ENCODE results near the gene RPS2.
"Not testable (repeated sequence)": the region's sequence is repeated elsewhere in the genome, so short reads cannot be mapped to it uniquely, and the experiment has no call there.

The RPS2 gene

GRCh38 chr16:1920727-1921171, 43.9 kb downstream of the RPS2 start:
- DNase-seq (ENCODE audit: low read depth in 1 of 2, low spot score in 1 of 2) = no peak

DNA sequence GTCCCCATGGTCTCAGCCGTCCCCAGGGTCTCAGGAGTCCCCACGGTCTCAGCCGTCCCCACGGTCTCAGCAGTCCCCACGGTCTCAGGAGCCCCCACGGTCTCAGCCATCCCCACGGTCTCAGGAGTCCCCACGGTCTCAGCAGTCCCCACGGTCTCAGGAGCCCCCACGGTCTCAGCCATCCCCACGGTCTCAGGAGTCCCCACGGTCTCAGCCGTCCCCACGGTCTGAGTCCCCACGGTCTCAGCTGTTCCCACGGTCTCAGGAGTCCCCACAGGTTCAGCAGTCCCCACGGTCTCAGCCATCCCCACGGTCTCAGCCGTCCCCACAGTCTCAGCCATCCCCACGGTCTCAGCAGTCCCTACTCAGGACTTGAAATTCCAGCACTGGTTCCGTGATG, 44.5 kb downstream of the RPS2 start:
- not testable (repeated sequence) for DNase-seq (ENCODE audit: low read depth in 1 of 2, low spot score in 1 of 2)

DNA sequence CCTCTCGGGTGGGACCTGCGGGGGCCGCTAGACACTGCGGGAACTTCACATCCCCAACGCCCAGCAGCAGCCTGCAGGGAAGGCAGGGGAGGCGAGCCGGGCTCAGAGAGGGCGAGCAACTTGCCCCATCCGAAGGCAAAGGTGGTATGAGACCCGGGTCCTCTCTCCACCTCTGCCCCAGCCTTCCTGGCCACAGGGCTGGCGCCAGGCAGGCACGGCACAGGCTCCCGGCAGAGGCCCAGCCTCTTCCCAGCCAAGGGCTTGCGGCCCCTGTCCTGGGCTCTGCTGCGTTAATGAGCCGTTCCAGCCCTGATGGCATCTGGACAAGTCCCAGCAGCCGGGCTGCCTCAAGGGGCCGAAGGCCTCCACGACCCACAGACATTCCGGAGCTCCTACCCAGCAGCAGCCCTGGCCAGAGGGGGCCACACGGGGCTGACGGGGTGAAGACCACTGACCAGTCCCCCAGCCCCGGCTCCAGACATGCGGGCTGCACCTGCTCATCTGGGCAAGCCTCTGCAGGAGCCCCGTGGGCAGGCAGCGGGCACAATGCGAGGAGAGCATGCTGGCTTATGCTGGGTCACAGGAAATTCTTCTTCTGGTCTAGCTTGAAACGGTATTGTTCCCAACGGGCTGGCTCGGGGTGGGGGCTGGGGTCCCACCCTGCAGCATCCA, 45.2 kb downstream of the RPS2 start:
- DNase-seq (ENCODE audit: low read depth in 1 of 2, low spot score in 1 of 2) = no peak

GRCh38 chr16:1918351-1919326, 46.0 kb downstream of the RPS2 start, which contains the start of gene HS3ST6:
Gene HS3ST6 (minus strand): TSS chr16:1918415. CDS start chr16:1918323, 92 bp downstream.
- no peak for DNase-seq (ENCODE audit: low read depth in 1 of 2, low spot score in 1 of 2)

DNA sequence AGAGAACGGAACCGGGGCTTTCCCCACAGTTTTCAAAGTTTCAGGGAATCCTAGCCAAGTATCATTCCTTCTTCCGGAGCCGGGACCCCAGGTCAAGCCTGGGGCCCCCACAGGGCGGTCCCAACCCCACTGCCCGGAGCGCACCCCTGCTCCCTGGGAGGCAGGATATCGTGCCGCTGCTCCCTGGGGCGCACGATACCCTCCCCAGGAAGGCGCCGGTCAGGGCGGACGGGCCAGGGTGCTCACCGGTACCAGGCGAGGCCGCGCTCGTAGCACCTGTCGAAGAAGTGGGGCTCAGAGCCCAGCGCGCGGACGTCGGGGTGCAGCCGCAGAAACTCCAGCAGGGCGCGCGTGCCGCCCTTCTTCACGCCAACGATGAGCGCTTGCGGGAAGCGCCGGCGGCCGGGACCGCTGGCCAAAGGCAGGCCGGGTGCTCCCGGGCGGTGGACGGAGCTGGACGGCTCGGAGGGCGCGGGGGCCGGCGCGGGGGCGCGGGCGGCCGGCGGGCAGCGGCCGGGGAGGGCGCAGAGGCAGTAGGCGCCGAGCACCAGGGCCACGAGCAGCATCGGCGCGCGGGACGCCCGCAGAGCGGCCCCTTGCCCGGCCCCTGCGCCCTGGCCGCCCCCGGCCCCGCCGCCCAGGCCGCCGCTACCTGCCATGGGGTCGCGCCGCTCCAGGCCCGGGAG, 46.8 kb downstream of the RPS2 start:
- DNase-seq (ENCODE audit: low read depth in 1 of 2, low spot score in 1 of 2) = no peak

DNA sequence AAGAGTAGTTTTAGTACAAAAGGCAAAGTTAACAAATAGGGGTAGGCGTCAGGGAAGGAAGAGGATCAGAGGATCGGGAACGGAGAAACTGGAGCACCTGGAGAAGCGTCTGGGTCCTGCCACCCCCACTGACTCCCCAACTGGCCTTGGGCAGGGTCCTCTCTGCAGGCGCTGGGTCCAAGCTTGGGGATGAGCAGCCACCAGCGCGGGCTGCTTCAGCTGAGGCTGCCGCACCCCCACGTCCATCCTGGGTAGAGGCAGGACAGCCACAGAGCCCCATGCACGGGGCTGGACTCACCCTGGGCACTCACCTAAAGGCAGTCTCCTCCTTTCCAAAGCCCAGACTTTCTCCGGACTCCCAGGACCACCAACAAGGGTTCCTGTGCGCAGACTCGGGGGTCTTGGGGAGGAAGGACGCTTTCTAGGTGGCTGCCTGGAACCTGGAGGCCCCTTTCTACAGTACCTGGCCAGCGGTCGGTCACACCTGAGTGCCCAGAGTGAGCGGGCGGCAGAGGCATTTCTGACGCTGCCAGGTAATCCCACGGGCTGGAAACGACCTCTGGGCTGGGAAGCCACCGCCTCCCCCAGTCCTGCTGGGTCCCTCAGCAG, 47.5 kb downstream of the RPS2 start:
- no peak for DNase-seq (ENCODE audit: low read depth in 1 of 2, low spot score in 1 of 2)

DNA sequence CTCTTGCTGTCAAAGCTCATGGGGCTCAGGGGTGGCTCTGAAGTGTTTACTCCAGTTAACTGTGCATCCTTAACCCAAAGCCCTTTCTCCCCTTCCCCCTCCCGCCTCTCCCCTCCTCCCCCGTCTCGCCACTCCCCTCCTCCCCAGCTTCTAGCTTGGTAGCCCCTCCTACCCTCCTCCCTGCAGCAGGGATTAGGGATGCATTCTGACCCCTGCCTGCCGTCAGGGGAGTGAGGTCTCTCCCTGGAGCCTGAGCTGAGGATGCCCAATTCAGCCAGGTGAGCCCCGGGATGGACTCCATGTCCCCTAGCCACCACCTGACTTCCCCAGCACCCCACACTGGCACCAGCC, 48.0 kb downstream of the RPS2 start:
- DNase-seq (ENCODE audit: low read depth in 1 of 2, low spot score in 1 of 2) = no peak

GRCh38 chr16:1915732-1916639, 48.6 kb downstream of the RPS2 start:
- no peak for DNase-seq (ENCODE audit: low read depth in 1 of 2, low spot score in 1 of 2)

GRCh38 chr16:1914988-1915387, 49.6 kb downstream of the RPS2 start:
- no peak for DNase-seq (ENCODE audit: low read depth in 1 of 2, low spot score in 1 of 2)

DNA sequence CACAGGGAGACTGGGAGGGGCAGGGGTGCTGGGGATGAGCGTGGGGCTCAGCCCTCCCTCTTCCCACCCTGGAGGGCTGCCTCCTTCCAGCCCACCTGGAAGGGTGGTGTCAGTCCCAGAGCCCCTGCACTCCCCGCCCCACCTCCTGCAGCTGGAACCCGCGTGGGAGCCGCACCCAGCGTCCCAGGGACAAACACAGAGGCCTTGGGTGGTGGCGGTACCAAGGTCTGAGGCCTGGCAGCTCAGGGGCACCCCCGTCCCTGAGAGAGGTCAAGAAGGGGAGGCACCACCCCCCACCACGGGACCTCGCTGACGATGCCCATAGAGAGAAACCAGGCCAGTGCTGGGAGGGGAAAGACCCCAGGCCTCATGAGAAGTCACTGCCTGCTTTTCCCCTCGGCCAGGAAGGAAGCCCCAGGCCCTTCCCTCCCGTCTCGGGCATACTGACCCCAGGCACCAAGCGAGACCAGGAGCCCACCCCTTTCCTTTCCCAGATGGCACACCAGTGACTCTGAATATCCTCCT, 50.5 kb downstream of the RPS2 start:
- no peak for DNase-seq (ENCODE audit: low read depth in 1 of 2, low spot score in 1 of 2)

GRCh38 chr16:1913327-1914083, 51.1 kb downstream of the RPS2 start:
- DNase-seq (ENCODE audit: low read depth in 1 of 2, low spot score in 1 of 2) = no peak

- DNase-seq (ENCODE audit: low read depth in 1 of 2, low spot score in 1 of 2) = no peak
Observed at GRCh38 chr16:1912215-1912543, 52.4 kb downstream of the RPS2 start.
